ES-I3 (cell line): ENCODE data around the gene GIPC3.

Experiments
- H3K36me3 ChIP-seq: 2 replicates; pipeline ENCODE4 v1.6.1; 2013; ENCODE audit warnings: mild to moderate bottlenecking, low read length, control low read depth, moderate library complexity; ENCODE audit not compliant: insufficient read depth
- H3K4me1 ChIP-seq: 2 replicates; pipeline ENCODE4 v1.6.1; 2013; ENCODE audit warnings: mild to moderate bottlenecking, control low read depth, low read length; ENCODE audit not compliant: insufficient read depth
- H3K9ac ChIP-seq: 2 replicates; pipeline ENCODE4 v1.6.1; 2013; ENCODE audit warnings: low read depth, mild to moderate bottlenecking, low read length, moderate library complexity
- H3K9me3 ChIP-seq: 2 replicates; pipeline ENCODE4 v1.6.1; 2013; ENCODE audit warnings: mild to moderate bottlenecking, low read length, moderate library complexity; ENCODE audit not compliant: control insufficient read depth, insufficient read depth

Gene GIPC3

GRCh38 chr19:3633559-3633988 lies 48.3 kb downstream of the GIPC3 start:
- H3K9me3 ChIP-seq: no peaks in the 10 kb centered on the region
- H3K4me1 ChIP-seq: no peaks in the 10 kb centered on the region
- peaks cover 3% of the 10 kb centered on the region; the same call in 1 of the 2 replicates for H3K36me3 ChIP-seq
- H3K9ac ChIP-seq: no peak overlapping the region

- Histone ChIP-seq H3K9ac (no peak overlapping the region), H3K4me1 (no peaks in the 10 kb centered on the region), H3K36me3 (peaks cover 3% of the 10 kb centered on the region; the same call in 1 of the 2 replicates), H3K9me3 (no peaks in the 10 kb centered on the region)
Observed at GRCh38 chr19:3634496-3635045, 49.3 kb downstream of the GIPC3 start.

- H3K36me3 ChIP-seq: peaks cover 3% of the 10 kb centered on the region; the same call in 1 of the 2 replicates
- no peak overlapping the region for H3K9ac ChIP-seq
- no peaks in the 10 kb centered on the region for H3K4me1 ChIP-seq
- no peaks in the 10 kb centered on the region for H3K9me3 ChIP-seq
Observed at GRCh38 chr19:3636506-3636905, 51.2 kb downstream of the GIPC3 start.

- Histone ChIP-seq H3K9ac (no peak overlapping the region), H3K36me3 (peaks cover 3% of the 10 kb centered on the region; the same call in 1 of the 2 replicates), H3K4me1 (no peaks in the 10 kb centered on the region), H3K9me3 (no peaks in the 10 kb centered on the region)
Observed at GRCh38 chr19:3636962-3637361, 51.7 kb downstream of the GIPC3 start.

- no peaks in the 10 kb centered on the region; the same call in 1 of the 2 replicates for H3K36me3 ChIP-seq
- no peak overlapping the region for H3K9ac ChIP-seq
- no peaks in the 10 kb centered on the region for H3K4me1 ChIP-seq
- H3K9me3 ChIP-seq: no peaks in the 10 kb centered on the region
Observed at GRCh38 chr19:3637621-3638020, 52.3 kb downstream of the GIPC3 start.

GRCh38 chr19:3638208-3639193 lies 53.2 kb downstream of the GIPC3 start:
- no peaks in the 10 kb centered on the region for H3K4me1 ChIP-seq
- H3K9ac ChIP-seq: no peak overlapping the region
- H3K9me3 ChIP-seq: no peaks in the 10 kb centered on the region
- no peaks in the 10 kb centered on the region; the same call in 1 of the 2 replicates for H3K36me3 ChIP-seq

GRCh38 chr19:3639479-3639878 lies 54.2 kb downstream of the GIPC3 start:
- Histone ChIP-seq H3K9ac (no peak overlapping the region), H3K4me1 (no peaks in the 10 kb centered on the region), H3K36me3 (no peaks in the 10 kb centered on the region; the same call in 1 of the 2 replicates), H3K9me3 (no peaks in the 10 kb centered on the region)

DNA sequence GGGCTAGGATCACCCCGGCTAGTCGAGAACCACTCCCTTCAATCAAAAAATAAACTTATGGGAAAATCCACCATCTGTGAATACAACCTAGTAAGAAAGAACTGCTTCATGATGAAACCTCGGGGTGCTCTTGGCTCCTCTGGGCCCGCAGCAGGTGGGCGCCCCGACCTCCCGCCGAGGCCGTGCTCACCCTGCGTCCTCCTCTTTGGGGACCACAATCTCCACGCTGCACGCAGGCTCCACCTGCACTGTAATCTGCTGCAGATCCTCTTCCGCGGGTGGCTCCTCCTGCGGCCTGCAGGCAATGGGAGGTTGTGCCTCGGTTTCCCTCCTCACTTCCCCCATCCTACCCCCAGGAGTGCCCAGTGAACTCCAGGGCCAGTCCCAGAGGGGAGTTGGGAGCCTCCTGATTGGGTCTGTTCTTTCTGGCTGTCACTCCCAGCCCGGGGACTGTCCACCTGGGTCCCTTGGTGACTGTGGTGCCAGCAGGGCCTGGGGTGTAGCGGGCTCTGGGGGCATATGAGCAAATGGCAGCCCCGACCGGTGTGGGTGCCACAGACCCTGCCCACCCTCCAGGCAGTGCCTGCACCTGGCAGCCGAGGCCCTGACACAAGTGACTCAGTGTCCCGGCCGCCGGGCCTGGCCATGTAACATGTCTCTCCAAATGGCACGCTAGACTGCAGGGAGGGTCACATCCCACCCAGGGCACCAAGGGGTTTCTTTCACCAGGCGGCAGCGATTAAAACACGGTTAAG lies 56.4 kb downstream of the GIPC3 start:
- Histone ChIP-seq H3K4me1 (no peaks in the 10 kb centered on the region), H3K36me3 (no peaks in the 10 kb centered on the region; the same call in 1 of the 2 replicates)

DNA sequence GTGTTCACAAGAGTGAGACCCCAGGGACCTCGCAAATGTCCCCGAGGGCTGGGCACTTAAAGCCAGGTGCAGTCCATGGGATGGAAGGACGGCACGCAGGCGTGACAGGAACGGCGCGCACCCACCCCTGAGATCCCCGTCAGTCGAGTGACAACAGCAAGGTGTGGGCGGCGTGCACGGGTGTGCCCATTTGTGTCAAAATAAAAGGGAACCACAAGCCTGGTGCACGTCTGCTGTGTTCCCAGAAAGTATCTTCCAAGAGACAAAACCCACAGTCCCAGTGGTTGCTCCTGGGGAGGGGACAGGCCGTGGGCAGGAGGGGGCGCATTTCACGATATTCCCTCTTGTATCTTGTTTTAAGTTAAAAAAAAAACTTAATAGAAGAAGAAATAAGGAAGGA lies 57.0 kb downstream of the GIPC3 start:
- Histone ChIP-seq H3K9ac (no peak overlapping the region), H3K36me3 (no peaks in the 10 kb centered on the region; the same call in 1 of the 2 replicates), H3K4me1 (no peaks in the 10 kb centered on the region), H3K9me3 (no peaks in the 10 kb centered on the region)

More for the DNA sequence above, 56.4 kb downstream of the GIPC3 start:
- H3K9ac ChIP-seq: no peak overlapping the region
- no peaks in the 10 kb centered on the region for H3K9me3 ChIP-seq
